Sigmoid colon (tissue), 7 donors: ENCODE measurements around the gene SHB. TPM values are rescaled to one million over a fixed set of nuclear protein-coding genes. Genes with fewer than 3 reads are reported as not detected.

Experiments
- DNase-seq: peaks from one replicate; pipeline ENCODE4 v3.0.0-alpha.2; 2019
- H3K27ac ChIP-seq, 4 donors: fragments of 200-600 bp; sonication (generic); one replicate each; pipeline ENCODE4 v1.5.1; 2016 to 2019; ENCODE audit warnings: mild to moderate bottlenecking in 1 of 4
- H3K27me3 ChIP-seq, 3 donors: fragments of 200-600 bp; sonication (generic); one replicate each; pipeline ENCODE4 v1.5.1; 2019; ENCODE audit warnings: mild to moderate bottlenecking in 1 of 3
- H3K36me3 ChIP-seq, 4 donors: fragments of 200-600 bp; sonication (generic); one replicate each; pipeline ENCODE4 v1.5.1; 2016 to 2019
- H3K4me1 ChIP-seq, 4 donors: fragments of 200-600 bp; sonication (generic); one replicate each; pipeline ENCODE4 v1.5.1; 2017 to 2019
- H3K4me3 ChIP-seq, 4 donors: fragments of 200-600 bp; sonication (generic); one replicate each; pipeline ENCODE4 v1.5.1; 2017 to 2019; ENCODE audit warnings: mild to moderate bottlenecking in 2 of 4, moderate library complexity in 1 of 4
- H3K9me3 ChIP-seq, 4 donors: fragments of 200-600 bp in 3 of 4; sonication (generic) in 3 of 4; one replicate each; pipeline versions ENCODE4 v1.5.1 to v1.6.1; 2013 to 2019
- CTCF ChIP-seq, 4 experiments: fragments of 450-650 bp in 3 of 4; fragments of 200-600 bp in 1 of 4; IDR thresholded peaks; one replicate each; pipeline ENCODE4 v1.5.1; 2016 to 2019; ENCODE audit warnings: antibody characterized with exemption in 4 of 4, mild to moderate bottlenecking in 3 of 4, moderate library complexity in 2 of 4
- EP300 ChIP-seq, 4 donors: sonication (generic); formaldehyde crosslinking; IDR thresholded peaks; one replicate each; pipeline ENCODE4 v1.6.1; 2017; ENCODE audit warnings: antibody characterized with exemption in 4 of 4
- POLR2A ChIP-seq, 2 donors: fragments of 450-650 bp; IDR thresholded peaks; one replicate each; pipeline ENCODE4 v1.6.1; 2016; ENCODE audit warnings: antibody characterized with exemption in 2 of 2, mild to moderate bottlenecking in 2 of 2, moderate library complexity in 2 of 2
- POLR2AphosphoS5 ChIP-seq, 4 donors: sonication (generic); formaldehyde crosslinking; IDR thresholded peaks; one replicate each; pipeline ENCODE4 v1.6.1; 2017; ENCODE audit warnings: antibody characterized with exemption in 4 of 4
- WGBS, 2 donors: extraction: QIAGEN DNeasy Blood & Tissue Kit; methylation state at CpG; one replicate each; pipeline ENCODE4 v1.1.7; 2013; 5-methylcytosine and 5-hydroxymethylcytosine counted together
- intact Hi-C: fragments of 100-400 bp; cut with DNase I; formaldehyde crosslinking; loops from one replicate; pipeline ENCODE4 v1.15.1; 2023
- polyA plus RNA-seq, 3 donors: library from polyadenylated mRNA; stranded (reverse); fragments of 200-250 nt; gene quantifications; one replicate each; pipeline ENCODE4 v1.2.3, GENCODE V29; 2013
- total RNA-seq, 4 donors: library from RNA; depleted of rRNA; stranded (reverse); fragments of >200 nt; gene quantifications; one replicate each; pipeline ENCODE4 v1.1.0, GENCODE V29; 2016
- donor health status: healthy with polysubstance abuse.
- donor health status: Bipolar disorder and iron deficiency.
- donor health status: healthy.

The SHB gene
- total and polyA plus RNA-seq, 7 donors = 6.8 to 33.7 (median 10.2) TPM

- H3K36me3 ChIP-seq = no peaks in the 10 kb centered on the region
- H3K4me1 ChIP-seq = peaks cover 0 to 17% (median 0%) of the 10 kb centered on the region in 4 donors
- no peaks in the 10 kb centered on the region for H3K27me3 ChIP-seq
- 94 to 97% methylated on average over 5 of the region's 5 CpGs for WGBS, 2 donors
- intact Hi-C loops = no loop called here
- no peak overlapping the region for H3K4me3 ChIP-seq
- no peak for DNase-seq
- no peaks in the 10 kb centered on the region for H3K9me3 ChIP-seq
- H3K27ac ChIP-seq = no peak overlapping the region
- TF ChIP-seq POLR2A (IDR thresholded peaks at IDR 0.05) (no peak), EP300 (IDR thresholded peaks at IDR 0.05) (no peak), POLR2AphosphoS5 (IDR thresholded peaks at IDR 0.05) (no peak), CTCF (IDR thresholded peaks at IDR 0.05) (no peak)
Observed at GRCh38 chr9:37931592-37931991, 137.4 kb downstream of the SHB start.

GRCh38 chr9:37929441-37929895 is 139.6 kb downstream of the SHB start:
- no peaks in the 10 kb centered on the region for H3K27me3 ChIP-seq
- DNase-seq = no peak
- no peaks in the 10 kb centered on the region for H3K9me3 ChIP-seq
- H3K27ac ChIP-seq = no peak overlapping the region
- TF ChIP-seq CTCF (IDR thresholded peaks at IDR 0.05) (no peak), POLR2A (IDR thresholded peaks at IDR 0.05) (no peak), POLR2AphosphoS5 (IDR thresholded peaks at IDR 0.05) (no peak), EP300 (IDR thresholded peaks at IDR 0.05) (no peak)
- 74 to 87% methylated on average over 11 of the region's 11 CpGs for WGBS, 2 donors
- H3K4me1 ChIP-seq = peaks cover 0 to 17% (median 0%) of the 10 kb centered on the region in 4 donors
- H3K36me3 ChIP-seq = no peaks in the 10 kb centered on the region
- H3K4me3 ChIP-seq = no peak overlapping the region
- intact Hi-C loops = no loop called here

DNA sequence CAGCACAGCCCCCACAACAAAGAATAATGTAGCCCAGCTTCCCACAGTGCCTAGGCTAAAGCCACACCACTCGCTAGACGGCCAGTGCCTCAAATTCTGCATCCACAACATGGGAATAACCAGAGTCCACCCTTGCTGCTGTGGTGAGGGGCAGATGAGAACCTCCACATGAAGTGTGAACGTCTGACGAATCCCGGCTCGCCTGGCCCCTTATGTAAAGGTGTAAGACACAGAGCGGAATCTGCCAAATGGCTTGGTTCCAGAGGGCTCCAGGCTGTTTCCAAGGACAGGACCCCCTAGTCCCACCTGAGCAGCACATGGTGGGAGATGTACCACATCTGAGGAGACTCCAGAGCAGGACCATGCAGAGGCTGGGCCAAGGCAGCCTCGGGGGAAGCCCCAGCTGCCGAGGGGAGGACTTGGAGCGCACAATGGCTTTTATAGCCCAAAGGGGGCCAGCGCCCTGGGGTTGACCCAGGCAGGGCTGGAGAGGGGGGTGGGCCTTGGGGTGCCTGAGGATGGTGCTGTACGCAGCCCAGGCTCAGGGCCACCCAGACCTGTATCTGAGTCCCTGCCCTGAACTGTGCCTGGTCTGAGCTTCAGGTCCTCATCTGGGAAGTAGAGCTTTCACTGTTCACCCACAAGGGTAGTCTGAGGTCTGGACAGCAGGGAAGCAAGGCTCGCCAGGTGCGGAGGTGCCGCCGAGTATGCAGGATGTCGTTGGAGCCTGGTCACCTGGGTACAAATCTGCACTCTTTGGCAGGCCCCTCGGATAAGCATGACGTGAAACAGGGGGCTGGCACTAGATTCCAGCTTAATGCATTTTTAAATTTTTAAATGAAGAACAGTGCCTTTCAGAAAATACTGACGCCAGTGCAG is 140.2 kb downstream of the SHB start:
- peaks cover 0 to 17% (median 0%) of the 10 kb centered on the region in 4 donors for H3K4me1 ChIP-seq
- H3K27me3 ChIP-seq = no peaks in the 10 kb centered on the region
- intact Hi-C loops = no loop called here
- 89 to 92% methylated on average over 20 of the region's 20 CpGs for WGBS, 2 donors
- no peaks in the 10 kb centered on the region for H3K36me3 ChIP-seq
- H3K9me3 ChIP-seq = no peaks in the 10 kb centered on the region
- H3K27ac ChIP-seq = no peak overlapping the region
- no peak for DNase-seq
- TF ChIP-seq CTCF (IDR thresholded peaks at IDR 0.05) (no peak), EP300 (IDR thresholded peaks at IDR 0.05) (no peak), POLR2A (IDR thresholded peaks at IDR 0.05) (no peak), POLR2AphosphoS5 (IDR thresholded peaks at IDR 0.05) (no peak)
- no peak overlapping the region for H3K4me3 ChIP-seq

DNA sequence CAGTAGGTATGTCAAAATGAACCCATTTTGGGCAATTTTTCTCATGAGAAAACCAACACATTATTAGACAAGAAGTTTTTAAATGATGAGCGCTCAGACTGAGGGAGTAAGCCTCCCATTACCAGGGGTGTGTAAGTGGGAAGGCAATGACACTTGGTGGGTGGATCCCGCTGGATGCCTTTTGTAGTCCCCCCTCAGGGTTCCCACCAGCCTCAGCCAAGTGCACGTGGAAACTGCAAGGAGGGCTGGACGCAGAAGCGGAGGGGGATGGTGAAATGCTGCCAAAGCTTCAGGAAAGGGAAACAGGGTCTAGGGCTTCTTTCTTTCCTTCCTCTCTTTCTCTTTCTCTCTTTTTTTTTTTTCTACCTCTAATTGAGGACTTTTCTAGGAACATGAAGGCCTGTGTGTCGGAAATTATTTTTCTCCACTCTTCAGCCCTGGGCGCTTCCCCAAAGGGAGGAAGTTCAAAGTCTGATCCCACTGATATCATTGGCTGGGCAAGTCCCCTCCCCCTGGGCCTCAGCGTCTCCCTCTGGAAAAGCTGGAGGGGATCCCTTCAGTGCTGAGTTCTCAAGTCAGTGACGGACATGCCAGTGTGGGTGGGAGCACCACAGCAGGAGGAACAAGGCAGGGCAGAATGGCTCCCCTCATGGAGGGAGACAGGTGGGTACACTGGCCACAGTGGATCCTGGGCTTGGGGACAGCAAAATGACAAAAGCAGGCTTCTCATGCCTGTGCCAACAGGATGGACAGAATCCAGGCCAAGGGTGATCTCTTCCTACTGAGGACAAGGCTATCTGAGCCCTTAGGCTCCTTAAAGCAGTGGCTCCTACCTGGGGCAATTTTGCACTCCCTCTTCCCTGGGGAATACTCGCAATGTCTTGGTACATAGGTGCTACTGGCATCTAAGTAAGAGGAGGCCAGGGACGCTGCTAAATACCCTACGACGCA is 141.2 kb downstream of the SHB start:
- Histone ChIP-seq H3K27ac (no peak overlapping the region), H3K36me3 (no peaks in the 10 kb centered on the region), H3K27me3 (no peaks in the 10 kb centered on the region), H3K4me1 (peaks cover 0 to 18% (median 0%) of the 10 kb centered on the region in 4 donors), H3K9me3 (no peaks in the 10 kb centered on the region), H3K4me3 (no peak overlapping the region)
- intact Hi-C loops = no loop called here
- 87% methylated on average over 13 of the region's 13 CpGs for WGBS, 2 donors
- TF ChIP-seq POLR2AphosphoS5 (IDR thresholded peaks at IDR 0.05) (no peak), CTCF (IDR thresholded peaks at IDR 0.05) (no peak), POLR2A (IDR thresholded peaks at IDR 0.05) (no peak), EP300 (IDR thresholded peaks at IDR 0.05) (no peak)
- DNase-seq = no peak
